A549 (cell line): ENCODE measurements around the gene NINJ1. TPM values are rescaled to one million over a fixed set of nuclear protein-coding genes. Genes with fewer than 3 reads are reported as not detected.

Source experiments
- ATAC-seq, 2 experiments: fragments of 200-7000 bp in 1 of 2; fragments of >200 bp in 1 of 2; cut with Nextera tagmentation in 1 of 2; cut with Tn5 transposase in 1 of 2; 3 replicates each; pipeline versions ENCODE4 v1.8.0 to v1.9.1; 2018 to 2020; ENCODE audit warnings: mild to moderate bottlenecking in 1 of 2, moderate library complexity in 1 of 2
- CTCF ChIA-PET: fragments of 300-600 bp; sonication (Branson Sonifier 250); formaldehyde crosslinking; extraction: SDS; loops from one replicate; lab custom pipeline; 2021; ENCODE audit warnings: antibody characterized with exemption, inconsistent platforms; lab: Yijun Ruan, JAX
- POLR2A ChIA-PET: fragments of 350-600 bp; formaldehyde crosslinking; extraction: SDS; loops from one replicate; lab custom pipeline; 2021; ENCODE audit warnings: antibody characterized with exemption, inconsistent platforms; lab: Yijun Ruan, JAX
- DNase-seq, 2 experiments: peaks; one replicate each; pipeline versions ENCODE4 v3.0.0 to v3.0.0-alpha.2; 2011 to 2016; ENCODE audit warnings: low read depth in 1 of 2, low spot score in 1 of 2
- FAIRE-seq: peaks from 2 replicates; lab custom pipeline; 2011; peaks lifted over from hg19 to GRCh38; lab: Jason Lieb, UNC
- H3K27ac ChIP-seq, 2 experiments: fragments of >200 bp; sonication (Bioruptor Twin); formaldehyde crosslinking; 3 replicates each; pipeline ENCODE4 v1.5.1; 2016 to 2017
- H3K4me1 ChIP-seq: fragments of >200 bp; sonication (Bioruptor Twin); formaldehyde crosslinking; 3 replicates; pipeline ENCODE4 v1.6.1; 2016
- H3K4me2 ChIP-seq: fragments of >200 bp; sonication (Bioruptor Twin); formaldehyde crosslinking; 3 replicates; pipeline ENCODE4 v1.6.1; 2016
- H3K4me3 ChIP-seq: fragments of >200 bp; sonication (Bioruptor Twin); formaldehyde crosslinking; 3 replicates; pipeline ENCODE4 v1.5.1; 2016
- H3K9me3 ChIP-seq: fragments of >200 bp; sonication (Bioruptor Twin); formaldehyde crosslinking; 3 replicates; pipeline ENCODE4 v1.6.1; 2016
- CBX8 ChIP-seq: fragments of 200-600 bp; sonication (generic); IDR thresholded peaks from 2 replicates; pipeline ENCODE4 v1.6.1; 2016
- CEBPB ChIP-seq, 2 experiments: fragments of >200 bp in 1 of 2; sonication (Bioruptor Twin) in 1 of 2; formaldehyde crosslinking in 1 of 2; IDR thresholded peaks; 2 replicates each; pipeline ENCODE4 v1.6.1; 2012 to 2016
- EP300 ChIP-seq, 2 experiments: fragments of >200 bp; sonication (Bioruptor Twin); formaldehyde crosslinking; IDR thresholded peaks; 2 replicates in 1 of 2; 3 replicates in 1 of 2; pipeline ENCODE4 v1.6.1; 2016 to 2017
- FOSL2 ChIP-seq, 2 experiments: fragments of 450-650 bp in 1 of 2; fragments of >200 bp in 1 of 2; sonication (Bioruptor Twin) in 1 of 2; formaldehyde crosslinking; IDR thresholded peaks; 2 replicates each; pipeline versions ENCODE4 v1.5.0 to v1.6.1; 2016 to 2020; ENCODE audit warnings: mild to moderate bottlenecking in 1 of 2, moderate library complexity in 1 of 2
- JUNB ChIP-seq: fragments of >200 bp; sonication (Bioruptor Twin); formaldehyde crosslinking; IDR thresholded peaks from 2 replicates; pipeline ENCODE4 v1.6.1; 2016
- MAFK ChIP-seq: fragments of 450-650 bp; IDR thresholded peaks from 2 replicates; pipeline ENCODE4 v1.6.1; 2014; ENCODE audit not compliant: partially characterized antibody
- MAZ ChIP-seq: fragments of 150-350 bp; IDR thresholded peaks from 2 replicates; pipeline ENCODE4 v1.6.1; 2014; ENCODE audit warnings: antibody characterized with exemption, low read depth, low read length, borderline replicate concordance
- NR3C1 ChIP-seq: fragments of >200 bp; sonication (Bioruptor Twin); formaldehyde crosslinking; IDR thresholded peaks from 3 replicates; pipeline ENCODE4 v1.6.1; 2017
- POLR2A ChIP-seq: IDR thresholded peaks from 2 replicates; pipeline ENCODE4 v1.6.1; 2012; ENCODE audit warnings: mild to moderate bottlenecking, low read length
- POLR2AphosphoS2 ChIP-seq: conservative IDR thresholded peaks from 2 replicates; pipeline ENCODE4 v1.6.1; 2012; ENCODE audit warnings: low read length, improper control_type of control experiment, inconsistent platforms
- TFCP2L1 ChIP-seq: fragments of 250-450 bp; sonication (Bioruptor Pico); IDR thresholded peaks from 2 replicates; pipeline ENCODE4 v1.5.0; 2021; ENCODE audit warnings: mild to moderate bottlenecking
- ZFP36 ChIP-seq: fragments of 450-650 bp; IDR thresholded peaks from 2 replicates; pipeline ENCODE4 v1.6.1; 2014; ENCODE audit warnings: borderline replicate concordance; ENCODE audit not compliant: partially characterized antibody
- ZNF302 ChIP-seq: fragments of 250-450 bp; sonication (Bioruptor Pico); IDR thresholded peaks from 2 replicates; pipeline ENCODE4 v1.9.0; 2021; ENCODE audit warnings: inconsistent platforms, mild to moderate bottlenecking, moderate library complexity
- WGBS: methylation state at CpG from one replicate; pipeline ENCODE4 v1.1.6; 2017; ENCODE audit errors: missing lambda C conversion rate; 5-methylcytosine and 5-hydroxymethylcytosine counted together
- polyA plus RNA-seq, 4 experiments: library from polyadenylated mRNA; depleted of rRNA in 3 of 4; stranded (reverse); fragments of >200 nt; fragmentation: RNase III in 1 of 4; extraction: RNeasy Plus Mini Kit Qiagen cat#74134 plus additional on column Dnase treatment in 1 of 4; gene quantifications; 2 replicates in 3 of 4; 3 replicates in 1 of 4; pipeline ENCODE4 v1.2.3, GENCODE V29; 2011 to 2017
- TF ChIP-seq, protein P1 (sequence below): fragments of 450-650 bp; IDR thresholded peaks from 2 replicates; pipeline ENCODE4 v1.6.1; 2014; ENCODE audit warnings: antibody characterized with exemption
- TF ChIP-seq, protein P2 (sequence below): IDR thresholded peaks from 2 replicates; pipeline ENCODE4 v1.6.1; 2012; ENCODE audit warnings: low read depth, borderline replicate concordance
- TF ChIP-seq, protein P3 (sequence below): IDR thresholded peaks from 2 replicates; pipeline ENCODE4 v1.6.1; 2012
- TF ChIP-seq, protein P4 (sequence below): fragments of 150-350 bp; IDR thresholded peaks from 2 replicates; pipeline ENCODE4 v1.6.1; 2014; ENCODE audit warnings: low read depth, mild to moderate bottlenecking, low read length

NINJ1 gene
- polyA plus RNA-seq, 2 of the 4 experiments (the other 2 are of a cell fraction), result 27.0 to 60.4 TPM

DNA sequence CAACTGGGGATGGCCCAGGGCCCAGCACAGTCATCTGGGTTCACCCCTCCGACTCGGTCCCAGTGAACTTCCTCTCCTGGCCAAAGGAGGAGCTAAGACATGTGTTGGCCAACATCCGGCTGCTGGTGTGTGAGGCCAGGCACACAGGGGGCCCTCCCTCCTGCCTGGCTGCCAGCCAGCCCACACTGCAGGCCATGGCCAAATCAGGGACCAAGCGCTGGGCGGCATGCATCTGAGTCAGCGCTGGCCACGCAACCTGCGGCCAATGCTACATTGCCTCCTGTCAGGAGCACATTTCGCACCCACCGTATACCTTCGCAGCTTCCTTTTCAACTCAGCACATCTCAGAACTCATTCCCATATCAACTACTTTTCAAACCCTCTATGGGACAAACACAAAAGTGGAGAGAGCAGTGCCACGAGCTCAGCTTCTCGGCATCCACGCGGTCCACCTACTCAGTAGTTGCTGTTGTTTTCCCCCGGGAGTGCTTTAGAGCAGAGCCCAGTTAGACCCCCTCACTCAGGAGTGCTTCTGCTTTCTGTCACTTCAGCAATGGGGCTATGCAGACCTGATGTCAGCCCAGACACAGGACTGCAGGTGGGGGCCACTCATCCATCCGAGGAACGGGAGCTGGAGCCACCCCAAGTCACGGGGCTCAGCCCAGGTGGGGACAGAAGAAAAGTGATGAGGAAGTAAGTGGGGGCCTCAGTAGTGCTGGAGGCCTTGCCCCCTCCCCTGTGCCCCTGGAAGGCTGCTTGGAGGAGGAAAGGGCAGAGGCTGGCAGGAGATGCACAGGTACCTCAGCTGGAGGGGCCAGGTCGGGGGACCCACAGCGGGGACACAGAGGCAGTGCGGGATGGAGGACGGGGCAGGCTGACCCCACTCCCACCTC, 13.9 kb downstream of the NINJ1 start:
- peak; percentile 89 for DNase-seq
- FAIRE-seq, result peak; percentile 23
- Histone ChIP-seq H3K9me3 (no peaks in the 10 kb centered on the region), H3K27ac (peak overlapping the region; percentile 85 to 95), H3K4me2 (peak overlapping the region; percentile 68), H3K4me3 (no peak overlapping the region)
- 50% methylated on average over 20 of the region's 23 CpGs for WGBS
- ChIA-PET POLR2A (interaction anchor here (0.6 to 1.8 kb wide), 6 partner anchors 10 to 24 kb away, joined by 3 to 35 read pairs (median 4); partner anchors contain the start of genes CARD19 and NINJ1), CTCF (interaction anchor here (0.6 to 8.0 kb wide), 16 partner anchors 10 to 446 kb away, joined by 3 to 109 read pairs (median 4); partner anchors contain the start of gene NINJ1)
- ATAC-seq, result peak; percentile 78 to 91
- TF ChIP-seq FOSL2 (IDR thresholded peaks at IDR 0.05) (no peak), FOSL2 (CRISPR knock-in tag; IDR thresholded peaks at IDR 0.05) (peak; percentile 71), MAZ (no peak), CEBPB (IDR thresholded peaks at IDR 0.05) (peak; percentile 32 to 67; a peak in 3 of 4 replicates), MAFK (peak; percentile 46), TFCP2L1 (CRISPR knock-in tag) (no peak), POLR2AphosphoS2 (no peak), EP300 (IDR thresholded peaks at IDR 0.05) (no peak), JUNB (0 out of 2 replicates have a peak, but pooled peaks have one; percentile 16)
- TF ChIP-seq, protein P1, sequence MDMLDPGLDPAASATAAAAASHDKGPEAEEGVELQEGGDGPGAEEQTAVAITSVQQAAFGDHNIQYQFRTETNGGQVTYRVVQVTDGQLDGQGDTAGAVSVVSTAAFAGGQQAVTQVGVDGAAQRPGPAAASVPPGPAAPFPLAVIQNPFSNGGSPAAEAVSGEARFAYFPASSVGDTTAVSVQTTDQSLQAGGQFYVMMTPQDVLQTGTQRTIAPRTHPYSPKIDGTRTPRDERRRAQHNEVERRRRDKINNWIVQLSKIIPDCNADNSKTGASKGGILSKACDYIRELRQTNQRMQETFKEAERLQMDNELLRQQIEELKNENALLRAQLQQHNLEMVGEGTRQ, result no peak
- TF ChIP-seq, protein P2, sequence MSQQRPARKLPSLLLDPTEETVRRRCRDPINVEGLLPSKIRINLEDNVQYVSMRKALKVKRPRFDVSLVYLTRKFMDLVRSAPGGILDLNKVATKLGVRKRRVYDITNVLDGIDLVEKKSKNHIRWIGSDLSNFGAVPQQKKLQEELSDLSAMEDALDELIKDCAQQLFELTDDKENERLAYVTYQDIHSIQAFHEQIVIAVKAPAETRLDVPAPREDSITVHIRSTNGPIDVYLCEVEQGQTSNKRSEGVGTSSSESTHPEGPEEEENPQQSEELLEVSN, result 0 out of 2 replicates have a peak, but pooled peaks have one; percentile 51
- TF ChIP-seq, protein P3, sequence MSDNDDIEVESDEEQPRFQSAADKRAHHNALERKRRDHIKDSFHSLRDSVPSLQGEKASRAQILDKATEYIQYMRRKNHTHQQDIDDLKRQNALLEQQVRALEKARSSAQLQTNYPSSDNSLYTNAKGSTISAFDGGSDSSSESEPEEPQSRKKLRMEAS, result peak; percentile 86
- TF ChIP-seq, all 56 proteins: peak for 6
- peaks cover 30% of the 10 kb centered on the region for H3K4me1 ChIP-seq

DNA sequence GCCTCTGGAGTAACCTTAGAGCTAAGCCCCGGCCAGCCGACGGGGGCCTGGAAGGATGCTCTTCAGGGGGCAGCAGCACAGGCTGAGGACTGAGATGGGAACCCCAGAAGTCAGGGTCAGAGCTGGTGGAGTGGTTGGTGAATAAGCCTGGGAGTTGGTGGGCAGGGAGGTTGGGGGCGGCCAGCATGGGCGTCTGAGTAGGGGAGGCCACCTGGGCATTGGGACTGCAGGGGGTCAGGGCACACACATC, 14.4 kb downstream of the NINJ1 start:
- POLR2A ChIA-PET, result interaction anchor here (0.6 to 1.8 kb wide), 5 partner anchors 11 to 24 kb away, joined by 3 to 35 read pairs (median 5); partner anchors contain the start of genes CARD19 and NINJ1
- H3K4me2 ChIP-seq, result peak overlapping the region; percentile 68
- TF ChIP-seq, protein P2, result no peak
- TF ChIP-seq NR3C1 (no peak), CBX8 (no peak), ZNF302 (CRISPR knock-in tag) (no peak), ZFP36 (no peak), MAFK (no peak), POLR2A (no peak)
- TF ChIP-seq, protein P4, sequence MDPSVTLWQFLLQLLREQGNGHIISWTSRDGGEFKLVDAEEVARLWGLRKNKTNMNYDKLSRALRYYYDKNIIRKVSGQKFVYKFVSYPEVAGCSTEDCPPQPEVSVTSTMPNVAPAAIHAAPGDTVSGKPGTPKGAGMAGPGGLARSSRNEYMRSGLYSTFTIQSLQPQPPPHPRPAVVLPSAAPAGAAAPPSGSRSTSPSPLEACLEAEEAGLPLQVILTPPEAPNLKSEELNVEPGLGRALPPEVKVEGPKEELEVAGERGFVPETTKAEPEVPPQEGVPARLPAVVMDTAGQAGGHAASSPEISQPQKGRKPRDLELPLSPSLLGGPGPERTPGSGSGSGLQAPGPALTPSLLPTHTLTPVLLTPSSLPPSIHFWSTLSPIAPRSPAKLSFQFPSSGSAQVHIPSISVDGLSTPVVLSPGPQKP, result no peak
- H3K27ac ChIP-seq, result peak overlapping the region; percentile 85 to 95
- no peak overlapping the region for H3K4me3 ChIP-seq
- CTCF ChIA-PET, result interaction anchor here (1.0 to 8.0 kb wide), 14 partner anchors 11 to 447 kb away, joined by 3 to 109 read pairs (median 5); partner anchors contain the start of gene NINJ1
- no peaks in the 10 kb centered on the region for H3K9me3 ChIP-seq
- DNase-seq (no peak), FAIRE-seq (no peak), ATAC-seq (peak in 1 of 2 experiments; percentile 5; a peak in 2 of 6 replicates)
- 53% methylated on average over 5 of the region's 5 CpGs for WGBS
- H3K4me1 ChIP-seq, result peaks cover 36% of the 10 kb centered on the region
